ENCODE results near the gene GNB3. TPM values are rescaled to one million over a fixed set of nuclear protein-coding genes. Genes with fewer than 3 reads are reported as not detected.

GNB3 gene
- total RNA-seq, 1 donor from 2014 or later = 5.6 TPM

- H3K36me3 Mint-ChIP-seq (ENCODE audit: insufficient read depth) = no peaks in the 10 kb centered on the region
- peaks cover 60% of the 10 kb centered on the region for H3K27me3 Mint-ChIP-seq
- no peak overlapping the region for H3K4me3 Mint-ChIP-seq (ENCODE audit: low read depth)
- TF ChIP-seq CTCF (IDR thresholded peaks at IDR 0.05; ENCODE audit: unreplicated experiment) = no peak
- H3K4me1 Mint-ChIP-seq (ENCODE audit: low read depth) = peaks cover 24% of the 10 kb centered on the region
- no peak overlapping the region for H3K27ac Mint-ChIP-seq
- DNase-seq (ENCODE audit: low spot score, unreplicated experiment) = no peak
- H3K9me3 Mint-ChIP-seq (ENCODE audit: low read depth) = no peaks in the 10 kb centered on the region
Observed at GRCh38 chr12:6819106-6820030, 21.4 kb upstream of the GNB3 start.

- no peak overlapping the region for H3K27ac Mint-ChIP-seq
- DNase-seq (ENCODE audit: low spot score, unreplicated experiment) = no peak
- H3K4me1 Mint-ChIP-seq (ENCODE audit: low read depth) = peaks cover 24% of the 10 kb centered on the region
- no peak for TF ChIP-seq CTCF (IDR thresholded peaks at IDR 0.05; ENCODE audit: unreplicated experiment)
- no peak overlapping the region for H3K4me3 Mint-ChIP-seq (ENCODE audit: low read depth)
- peaks cover 60% of the 10 kb centered on the region for H3K27me3 Mint-ChIP-seq
- H3K36me3 Mint-ChIP-seq (ENCODE audit: insufficient read depth) = no peaks in the 10 kb centered on the region
- H3K9me3 Mint-ChIP-seq (ENCODE audit: low read depth) = no peaks in the 10 kb centered on the region
Observed at GRCh38 chr12:6820166-6820565, 20.6 kb upstream of the GNB3 start.

- Mint-ChIP-seq H3K36me3 (ENCODE audit: insufficient read depth) (no peaks in the 10 kb centered on the region), H3K4me1 (ENCODE audit: low read depth) (peaks cover 24% of the 10 kb centered on the region), H3K27me3 (peaks cover 67% of the 10 kb centered on the region), H3K4me3 (ENCODE audit: low read depth) (peak within 1 kb of the TSS; percentile 67), H3K9me3 (ENCODE audit: low read depth) (no peaks in the 10 kb centered on the region), H3K27ac (peak within 1 kb of the TSS; percentile 47)
- TF ChIP-seq CTCF (IDR thresholded peaks at IDR 0.05; ENCODE audit: unreplicated experiment) = no peak
- DNase-seq (ENCODE audit: low spot score, unreplicated experiment) = peak; percentile 59
Observed at GRCh38 chr12:6821591-6822425, 18.9 kb upstream of the GNB3 start, which contains the start of gene GPR162. Gene GPR162, plus strand, starts transcription at chr12:6821821. Its CDS starts 2,078 bp downstream, at chr12:6823899.

- Mint-ChIP-seq H3K36me3 (ENCODE audit: insufficient read depth) (no peaks in the 10 kb centered on the region), H3K27me3 (peaks cover 71% of the 10 kb centered on the region), H3K9me3 (ENCODE audit: low read depth) (no peaks in the 10 kb centered on the region), H3K27ac (no peak overlapping the region), H3K4me3 (ENCODE audit: low read depth) (no peak overlapping the region), H3K4me1 (ENCODE audit: low read depth) (peaks cover 26% of the 10 kb centered on the region)
- no peak for TF ChIP-seq CTCF (IDR thresholded peaks at IDR 0.05; ENCODE audit: unreplicated experiment)
- DNase-seq (ENCODE audit: low spot score, unreplicated experiment) = no peak
Observed at GRCh38 chr12:6822426-6823135, 18.1 kb upstream of the GNB3 start.
